Natural killer cell (primary cell): ENCODE results near the gene TAF6. TPM values are rescaled to one million over a fixed set of nuclear protein-coding genes. Genes with fewer than 3 reads are reported as not detected.

Source experiments
- ATAC-seq, 3 donors: fragments of 150-1000 bp in 2 of 3; fragments of 200-7000 bp in 1 of 3; cut with Tn5 transposase; 1 replicate in 1 of 3; 2 replicates in 2 of 3; pipeline ENCODE4 v1.10.0; 2021; ENCODE audit warnings: mild to moderate bottlenecking in 2 of 3, moderate library complexity in 2 of 3
- DNase-seq, 2 donors: peaks; one replicate each; pipeline versions ENCODE4 v3.0.0 to v3.0.0-alpha.2; 2013 to 2021; ENCODE audit warnings: mixed read lengths in 1 of 2
- H3K27ac ChIP-seq: one replicate; pipeline ENCODE4 v1.5.1; 2013; ENCODE audit warnings: mild to moderate bottlenecking, low read length
- H3K27me3 ChIP-seq: one replicate; pipeline ENCODE4 v1.6.1; 2013; ENCODE audit warnings: low read length; ENCODE audit not compliant: control insufficient read depth, insufficient read depth
- H3K36me3 ChIP-seq: one replicate; pipeline ENCODE4 v1.6.1; 2013; ENCODE audit warnings: low read length; ENCODE audit not compliant: control insufficient read depth, insufficient read depth
- H3K4me1 ChIP-seq: one replicate; pipeline ENCODE4 v1.6.1; 2013; ENCODE audit warnings: low read length; ENCODE audit not compliant: control insufficient read depth, insufficient read depth
- H3K4me3 ChIP-seq: one replicate; pipeline ENCODE4 v1.5.1; 2013; ENCODE audit warnings: low read length
- H3K9me3 ChIP-seq: one replicate; pipeline ENCODE4 v1.6.1; 2013; ENCODE audit warnings: low read length; ENCODE audit not compliant: control insufficient read depth, insufficient read depth
- H3K27ac Mint-ChIP-seq, 2 donors: one replicate each; pipeline ENCODE4 v1.8.0; 2022; ENCODE audit warnings: mild to moderate bottlenecking in 2 of 2, mixed read lengths in 2 of 2, moderate library complexity in 1 of 2
- H3K27me3 Mint-ChIP-seq, 2 donors: one replicate each; pipeline ENCODE4 v1.8.0; 2022; ENCODE audit warnings: low read depth in 2 of 2, mixed read lengths in 2 of 2
- H3K36me3 Mint-ChIP-seq: one replicate; pipeline ENCODE4 v1.8.0; 2022; ENCODE audit warnings: mixed read lengths
- H3K4me1 Mint-ChIP-seq, 2 donors: one replicate each; pipeline ENCODE4 v1.8.0; 2022; ENCODE audit warnings: mixed read lengths in 2 of 2
- H3K4me3 Mint-ChIP-seq: one replicate; pipeline ENCODE4 v1.8.0; 2022; ENCODE audit warnings: mild to moderate bottlenecking, moderate library complexity, mixed read lengths
- H3K9me3 Mint-ChIP-seq, 2 donors: one replicate each; pipeline ENCODE4 v1.8.0; 2022; ENCODE audit warnings: mixed read lengths in 2 of 2
- WGBS: methylation state at CpG from one replicate; pipeline ENCODE4 v1.1.7; 2013; ENCODE audit warnings: missing lambda C conversion rate; ENCODE audit not compliant: insufficient coverage; 5-methylcytosine and 5-hydroxymethylcytosine counted together
- intact Hi-C: fragments of 100-400 bp; cut with micrococcal nuclease; formaldehyde crosslinking; loops from one replicate; pipeline ENCODE4 v1.14.2; 2022
- total RNA-seq, 4 donors: library from RNA; stranded (reverse); fragments of 120-200 nt in 1 of 4; gene quantifications; one replicate each; pipeline versions ENCODE4 v1.2.3 to v1.2.4, GENCODE V29; 2013 to 2022
- TF ChIP-seq, protein P1 (sequence below): fragments of 200-600 bp; IDR thresholded peaks from one replicate; pipeline ENCODE4 v1.8.0; 2022; ENCODE audit warnings: antibody characterized with exemption

The TAF6 gene
- total RNA-seq, 3 donors from 2014 or later (not counting 1 experiment from before 2014, with no cell fraction given) = 42.2 to 56.8 (median 47.9) TPM

- H3K27me3 Mint-ChIP-seq = no peaks in the 10 kb centered on the region
- TF ChIP-seq, protein P1, sequence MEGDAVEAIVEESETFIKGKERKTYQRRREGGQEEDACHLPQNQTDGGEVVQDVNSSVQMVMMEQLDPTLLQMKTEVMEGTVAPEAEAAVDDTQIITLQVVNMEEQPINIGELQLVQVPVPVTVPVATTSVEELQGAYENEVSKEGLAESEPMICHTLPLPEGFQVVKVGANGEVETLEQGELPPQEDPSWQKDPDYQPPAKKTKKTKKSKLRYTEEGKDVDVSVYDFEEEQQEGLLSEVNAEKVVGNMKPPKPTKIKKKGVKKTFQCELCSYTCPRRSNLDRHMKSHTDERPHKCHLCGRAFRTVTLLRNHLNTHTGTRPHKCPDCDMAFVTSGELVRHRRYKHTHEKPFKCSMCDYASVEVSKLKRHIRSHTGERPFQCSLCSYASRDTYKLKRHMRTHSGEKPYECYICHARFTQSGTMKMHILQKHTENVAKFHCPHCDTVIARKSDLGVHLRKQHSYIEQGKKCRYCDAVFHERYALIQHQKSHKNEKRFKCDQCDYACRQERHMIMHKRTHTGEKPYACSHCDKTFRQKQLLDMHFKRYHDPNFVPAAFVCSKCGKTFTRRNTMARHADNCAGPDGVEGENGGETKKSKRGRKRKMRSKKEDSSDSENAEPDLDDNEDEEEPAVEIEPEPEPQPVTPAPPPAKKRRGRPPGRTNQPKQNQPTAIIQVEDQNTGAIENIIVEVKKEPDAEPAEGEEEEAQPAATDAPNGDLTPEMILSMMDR = no peak
- peak overlapping the region; percentile 31 for H3K4me3 Mint-ChIP-seq
- WGBS = 89% methylated on average over 19 of the region's 19 CpGs
- H3K4me1 Mint-ChIP-seq = peaks cover 9 to 34% of the 10 kb centered on the region in 2 donors
- no peaks in the 10 kb centered on the region for H3K9me3 Mint-ChIP-seq
- Histone ChIP-seq H3K9me3 (no peaks in the 10 kb centered on the region), H3K36me3 (peaks cover 56% of the 10 kb centered on the region), H3K4me3 (no peak overlapping the region), H3K27ac (no peak overlapping the region), H3K4me1 (peaks cover 14% of the 10 kb centered on the region), H3K27me3 (no peaks in the 10 kb centered on the region)
- intact Hi-C loops = no loop called here
- ATAC-seq (no peak), DNase-seq (no peak)
- peak overlapping the region; percentile 16 to 79 for H3K27ac Mint-ChIP-seq
- H3K36me3 Mint-ChIP-seq = peaks cover 8% of the 10 kb centered on the region
Observed at GRCh38 chr7:100091411-100092181, 27.6 kb downstream of the TAF6 start.

- DNase-seq = no peak
- Histone ChIP-seq H3K36me3 (peaks cover 50% of the 10 kb centered on the region), H3K27ac (no peak overlapping the region), H3K27me3 (no peaks in the 10 kb centered on the region), H3K9me3 (no peaks in the 10 kb centered on the region), H3K4me1 (peaks cover 14% of the 10 kb centered on the region), H3K4me3 (no peak overlapping the region)
- no peak for ATAC-seq
- intact Hi-C loops = no loop called here
- TF ChIP-seq, protein P1 = no peak
- H3K4me3 Mint-ChIP-seq = peak overlapping the region; percentile 86
- peaks cover 9 to 32% of the 10 kb centered on the region in 2 donors for H3K4me1 Mint-ChIP-seq
- peak overlapping the region; percentile 16 to 79 for H3K27ac Mint-ChIP-seq
- no peaks in the 10 kb centered on the region for H3K27me3 Mint-ChIP-seq
- H3K36me3 Mint-ChIP-seq = peaks cover 8% of the 10 kb centered on the region
- WGBS = 84% methylated on average over 12 of the region's 14 CpGs
- no peaks in the 10 kb centered on the region for H3K9me3 Mint-ChIP-seq
Observed at GRCh38 chr7:100090527-100091410, 28.4 kb downstream of the TAF6 start.

GRCh38 chr7:100089458-100090196 is 29.5 kb downstream of the TAF6 start:
- Histone ChIP-seq H3K4me1 (peaks cover 14% of the 10 kb centered on the region), H3K36me3 (peaks cover 38% of the 10 kb centered on the region), H3K27ac (peak overlapping the region; percentile 76), H3K27me3 (no peaks in the 10 kb centered on the region), H3K4me3 (peak overlapping the region; percentile 95), H3K9me3 (no peaks in the 10 kb centered on the region)
- Mint-ChIP-seq H3K27ac (peak overlapping the region; percentile 79 to 88), H3K27me3 (no peaks in the 10 kb centered on the region), H3K4me3 (peak overlapping the region; percentile 86), H3K4me1 (peaks cover 9 to 29% of the 10 kb centered on the region in 2 donors), H3K36me3 (peaks cover 8% of the 10 kb centered on the region), H3K9me3 (no peaks in the 10 kb centered on the region)
- ATAC-seq (no peak), DNase-seq (no peak)
- WGBS = 64% methylated on average over 7 of the region's 7 CpGs
- intact Hi-C loops = no loop called here
- TF ChIP-seq, protein P1 = no peak
